HG03342 (cell line): ENCODE data around the gene HS3ST1.

Experiments used
- ATAC-seq: cut with Tn5 transposase; IDR thresholded peaks from one replicate; pipeline ENCODE4 v1.9.1; 2021; ENCODE audit warnings: mild to moderate bottlenecking, moderate library complexity; ENCODE audit not compliant: unreplicated experiment

HS3ST1 gene

GRCh38 chr4:11436084-11436483 lies 7.4 kb upstream of the HS3ST1 start:
- ATAC-seq, result peak; percentile 54

- ATAC-seq, result no peak
Observed at GRCh38 chr4:11435557-11435956, 6.9 kb upstream of the HS3ST1 start.

DNA sequence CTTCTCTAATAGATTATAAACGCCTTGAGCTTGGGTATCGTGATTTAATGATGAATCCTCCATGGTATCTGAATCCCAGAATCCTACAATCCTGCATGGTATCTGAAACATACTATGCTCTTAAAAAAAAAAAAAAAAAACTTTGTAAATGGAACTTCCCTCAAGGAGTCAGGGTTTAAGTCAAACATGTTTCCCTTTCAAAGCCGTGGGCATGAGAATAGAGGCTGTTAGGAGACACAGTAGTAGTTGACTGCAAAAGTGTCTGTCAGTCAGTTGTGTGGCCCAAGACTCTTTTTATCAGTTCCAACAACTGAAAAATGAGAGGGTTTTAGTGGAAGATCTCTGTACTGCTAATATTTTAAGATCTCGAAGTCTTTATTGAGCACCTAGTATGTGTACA lies 2.4 kb upstream of the HS3ST1 start:
- ATAC-seq, result no peak

- no peak for ATAC-seq
Observed at GRCh38 chr4:11430536-11430935, 1.8 kb upstream of the HS3ST1 start.

DNA sequence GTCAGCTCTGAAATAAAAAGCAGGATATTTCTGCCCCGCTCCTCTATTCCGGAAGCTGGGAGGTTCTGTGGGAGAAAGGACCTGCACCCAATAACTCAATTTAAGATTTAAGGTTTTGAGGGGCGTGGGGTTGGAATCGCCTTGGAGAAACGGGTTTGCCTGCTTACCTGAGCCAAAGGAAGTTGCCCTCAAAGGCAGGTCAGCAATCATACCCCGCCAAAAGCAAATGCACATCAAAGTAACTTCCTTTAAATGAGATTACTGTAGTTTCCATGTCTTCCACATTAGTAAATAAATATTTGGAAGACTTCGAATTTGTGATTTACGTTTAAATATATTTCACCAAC lies 978 bp upstream of the HS3ST1 start:
- ATAC-seq, result no peak

DNA sequence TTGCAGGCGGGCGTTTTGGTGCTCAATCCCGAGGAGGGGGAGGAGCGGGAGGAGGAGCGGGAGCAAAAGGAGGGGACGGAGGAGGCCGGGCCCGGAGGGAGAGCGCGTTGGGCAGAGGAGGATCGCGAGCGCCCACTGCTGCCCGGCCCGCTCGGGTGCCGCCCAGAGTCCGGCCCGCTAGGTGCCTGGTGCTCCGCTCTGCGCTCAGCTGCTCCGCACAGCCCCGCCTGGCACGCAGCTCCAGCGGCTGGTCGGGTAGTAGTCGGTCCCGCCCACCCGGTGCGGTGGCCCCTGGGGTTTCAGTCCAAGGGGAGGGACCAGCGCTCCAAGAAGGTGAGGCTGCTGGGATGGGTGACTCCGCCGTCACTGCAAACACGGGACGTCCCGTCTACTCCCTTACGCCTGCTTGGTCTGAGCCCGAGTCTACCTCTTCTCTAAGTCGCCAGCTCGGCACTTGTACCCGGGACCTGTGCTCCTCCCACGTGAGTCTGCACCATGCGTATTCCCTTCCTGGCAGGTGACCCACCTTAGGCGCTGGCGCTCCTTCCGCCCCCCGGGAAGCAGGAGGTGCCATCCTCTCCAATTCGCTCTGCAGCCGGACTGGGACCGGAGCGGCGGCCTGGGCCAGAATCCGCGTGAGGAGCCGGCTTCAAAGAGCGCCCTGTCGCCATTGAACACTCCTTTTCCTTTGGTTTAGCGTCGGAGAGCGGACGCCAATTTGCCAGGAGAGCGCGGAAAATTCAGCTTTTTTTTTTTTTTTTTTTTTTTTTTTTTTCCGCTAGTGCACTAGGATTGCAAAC lies 405 bp upstream of the HS3ST1 start:
- ATAC-seq, result peak; percentile 65

GRCh38 chr4:11427121-11427996 lies 1.3 kb downstream of the HS3ST1 start:
- ATAC-seq, result no peak

- no peak for ATAC-seq
Observed at GRCh38 chr4:11426731-11427120, 2.0 kb downstream of the HS3ST1 start.

- ATAC-seq, result no peak
Observed at GRCh38 chr4:11426003-11426402, 2.7 kb downstream of the HS3ST1 start.

DNA sequence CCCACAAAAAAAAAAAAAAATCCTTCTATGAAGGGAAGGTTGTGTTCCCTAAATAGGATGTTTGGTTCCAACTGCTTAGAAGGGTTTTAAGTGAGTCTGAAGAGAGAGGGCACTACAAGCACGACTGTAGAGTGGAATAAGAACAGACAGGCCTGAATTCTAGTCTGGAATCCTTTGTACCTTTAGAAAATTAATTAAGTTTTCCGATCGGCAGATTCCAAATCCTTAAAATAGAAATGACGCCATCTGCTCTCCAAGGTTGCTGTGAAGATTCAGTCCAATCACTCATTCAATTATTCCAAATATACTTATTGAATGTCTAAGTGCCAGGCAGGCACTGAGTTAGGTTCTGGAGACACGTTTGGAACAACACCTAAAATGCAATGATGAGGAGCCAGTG lies 3.8 kb downstream of the HS3ST1 start:
- no peak for ATAC-seq

DNA sequence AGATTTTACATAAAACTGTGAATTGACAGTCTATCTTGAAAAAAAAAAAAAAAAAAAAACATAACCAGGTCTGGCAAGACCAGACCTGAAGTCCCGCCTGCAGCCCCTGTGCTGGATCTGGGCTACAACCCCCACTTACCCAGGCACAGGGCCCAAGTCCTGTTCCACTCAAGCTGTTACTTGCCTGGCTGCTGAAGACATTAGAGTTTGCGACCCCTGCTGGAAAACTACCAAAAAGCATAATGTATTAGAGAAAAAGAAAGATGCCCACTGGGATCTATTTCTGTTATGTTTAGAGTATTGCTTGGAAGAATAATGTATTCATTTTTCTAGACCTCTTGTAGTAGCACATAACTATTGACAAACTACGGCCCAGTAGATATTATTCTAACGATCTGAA lies 4.7 kb downstream of the HS3ST1 start:
- no peak for ATAC-seq

GRCh38 chr4:11423465-11423864 lies 5.2 kb downstream of the HS3ST1 start:
- ATAC-seq, result no peak

GRCh38 chr4:11421116-11421515 lies 7.6 kb downstream of the HS3ST1 start:
- no peak for ATAC-seq

DNA sequence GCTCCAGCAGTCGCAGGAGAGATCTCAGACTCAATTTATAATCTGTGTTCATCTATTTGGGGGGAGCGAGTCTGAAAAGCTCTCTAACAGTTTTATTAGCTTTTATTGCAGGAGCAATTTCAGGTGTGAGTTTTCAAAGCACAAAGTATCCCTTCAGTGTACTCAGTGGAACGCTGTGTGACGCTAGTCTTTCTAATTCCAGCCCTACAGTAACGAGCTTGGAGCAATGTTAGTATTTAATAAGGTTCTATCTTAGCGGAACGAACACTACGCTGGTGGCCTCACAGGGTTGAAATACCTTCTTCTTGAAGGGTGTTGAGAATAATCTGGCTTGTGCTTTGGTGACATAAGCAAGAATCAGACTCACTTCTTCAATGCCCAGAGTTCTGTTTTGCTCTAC lies 8.4 kb downstream of the HS3ST1 start:
- no peak for ATAC-seq

- no peak for ATAC-seq
Observed at GRCh38 chr4:11418610-11419009, 10.1 kb downstream of the HS3ST1 start.

- no peak for ATAC-seq
Observed at GRCh38 chr4:11416767-11417113, 12.0 kb downstream of the HS3ST1 start.

- ATAC-seq, result peak; percentile 28
Observed at GRCh38 chr4:11416071-11416766, 12.5 kb downstream of the HS3ST1 start.

GRCh38 chr4:11415409-11416070 lies 13.2 kb downstream of the HS3ST1 start:
- peak; percentile 62 for ATAC-seq

DNA sequence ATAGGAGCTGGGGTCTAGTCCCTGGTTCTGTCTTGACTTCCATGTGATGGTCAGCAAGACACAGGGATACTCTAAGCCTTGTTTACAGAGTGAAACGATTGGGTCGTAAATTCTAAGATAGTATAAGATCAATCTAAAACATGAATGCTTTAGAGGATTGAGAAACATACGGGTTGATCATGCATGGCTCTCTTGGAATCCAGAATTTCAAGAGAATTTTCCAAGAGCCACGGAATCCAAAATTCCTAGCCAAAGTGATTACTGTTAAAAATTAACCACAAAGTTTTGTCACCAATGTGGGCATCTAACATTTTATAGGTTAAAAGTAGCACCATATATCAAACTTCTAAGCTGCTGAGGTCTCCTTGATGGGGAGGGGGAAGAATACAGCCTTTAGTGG lies 16.5 kb downstream of the HS3ST1 start:
- ATAC-seq, result no peak

GRCh38 chr4:11409632-11410031 lies 19.1 kb downstream of the HS3ST1 start:
- no peak for ATAC-seq
